GM12878 (cell line): ENCODE results near the gene POLR1H. TPM values are rescaled to one million over a fixed set of nuclear protein-coding genes. Genes with fewer than 3 reads are reported as not detected.
A peak's percentile ranks its signal among the peaks of the same experiment; 100 is the strongest.

ENCODE experiments used
- BCL11A ChIP-seq: IDR thresholded peaks from 2 replicates; pipeline ENCODE4 v1.6.1; 2011; ENCODE audit warnings: low read depth, low read length
- DPF2 ChIP-seq: fragments of 450-650 bp; IDR thresholded peaks from 2 replicates; pipeline ENCODE4 v1.6.1; 2017; ENCODE audit warnings: mild to moderate bottlenecking
- EP300 ChIP-seq, 2 experiments: fragments of 150-350 bp in 1 of 2; IDR thresholded peaks; 2 replicates each; pipeline ENCODE4 v1.6.1; 2011 to 2012; ENCODE audit warnings: low read depth in 2 of 2, low read length in 2 of 2, borderline replicate concordance in 1 of 2, improper control_type of control experiment in 1 of 2, inconsistent platforms in 1 of 2; ENCODE audit not compliant: control insufficient read depth in 1 of 2
- HDAC2 ChIP-seq: fragments of 200-600 bp; sonication (generic); IDR thresholded peaks from 2 replicates; pipeline ENCODE4 v1.6.1; 2017
- MLLT1 ChIP-seq: fragments of 450-650 bp; IDR thresholded peaks from 2 replicates; pipeline ENCODE4 v1.6.1; 2016; ENCODE audit warnings: mild to moderate bottlenecking
- NR2C1 ChIP-seq: fragments of 450-650 bp; IDR thresholded peaks from 2 replicates; pipeline ENCODE4 v1.6.1; 2017; ENCODE audit warnings: antibody characterized with exemption, mild to moderate bottlenecking, moderate library complexity
- NR2F1 ChIP-seq: fragments of 450-650 bp; conservative IDR thresholded peaks from 2 replicates; pipeline ENCODE4 v1.6.1; 2017; ENCODE audit warnings: mild to moderate bottlenecking
- POU2F2 ChIP-seq: IDR thresholded peaks from 3 replicates; pipeline ENCODE4 v1.6.1; 2011; ENCODE audit warnings: low read depth, mild to moderate bottlenecking, low read length, borderline replicate concordance
- RELB ChIP-seq: fragments of 450-650 bp; IDR thresholded peaks from 2 replicates; pipeline ENCODE4 v1.6.1; 2017; ENCODE audit warnings: low read depth, mild to moderate bottlenecking, moderate library complexity
- ZNF687 ChIP-seq: fragments of 450-650 bp; IDR thresholded peaks from 2 replicates; pipeline ENCODE4 v1.6.1; 2017; ENCODE audit warnings: mild to moderate bottlenecking, moderate library complexity
- ZSCAN29 ChIP-seq: fragments of 450-650 bp; IDR thresholded peaks from 2 replicates; pipeline ENCODE4 v1.6.1; 2017; ENCODE audit warnings: mild to moderate bottlenecking, moderate library complexity
- polyA plus RNA-seq, 11 experiments: library from polyadenylated mRNA; depleted of rRNA in 4 of 11; unstranded in 6 of 11; stranded (reverse) in 5 of 11; fragments of >200 nt; fragmentation: Nextera tagmentation in 4 of 11; fragmentation: Illumina TruSeq in 1 of 11; extraction: Ambion mirVana in 4 of 11; extraction: Trizol in 1 of 11; gene quantifications; 1 replicate in 1 of 11; 2 replicates in 10 of 11; pipeline versions ENCODE4 v1.2.1 to v1.2.3, GENCODE V29; 2011 to 2016; ENCODE audit warnings: inconsistent platforms in 2 of 11, missing spikeins in 2 of 11, low read depth in 1 of 11
- total RNA-seq, 4 experiments: library from RNA; depleted of rRNA in 3 of 4; stranded (reverse); fragments of >200 nt in 3 of 4; fragmentation: Illumina TruSeq in 1 of 4; extraction: Trizol in 1 of 4; gene quantifications; 2 replicates each; pipeline versions ENCODE4 v1.2.1 to v1.2.3, GENCODE V29; 2013 to 2021

POLR1H gene
- total and polyA plus RNA-seq, 10 of the 15 experiments (the other 5 are each of a cell fraction or from before 2014, with no cell fraction given) = 50.6 to 160 (median 77.7) TPM

GRCh38 chr6:30113003-30113759 lies 52.1 kb downstream of the POLR1H start, which contains the start of gene TRIM31 (continued):
- TF ChIP-seq ZNF687 (peak; percentile 44; the same call in 1 of the 2 replicates), NR2C1 (peak; percentile 61), MLLT1 (peak; percentile 23; the same call in 1 of the 2 replicates), HDAC2 (no peak), BCL11A (0 out of 2 replicates have a peak, but pooled peaks have one; percentile 7), RELB (peak; percentile 89), DPF2 (peak; percentile 82), POU2F2 (peak; percentile 20; the same call in 1 of the 3 replicates), EP300 (IDR thresholded peaks at IDR 0.05; ENCODE audit: borderline replicate concordance in 1 of 2, control insufficient read depth in 1 of 2, low read depth in 2 of 2, low read length in 2 of 2) (0 out of 4 replicates have a peak, but pooled peaks of 1 of the 2 experiments have one; percentile 39), ZSCAN29 (0 out of 2 replicates have a peak, but pooled peaks have one; percentile 56), NR2F1 (peak; percentile 97)
